Activated CD4-positive, alpha-beta T cell treated with anti-CD3 and anti-CD28 coated beads for 24 hours (primary cell): ENCODE measurements around the gene LRRFIP2.
"Not testable (repeated sequence)": the region's sequence is repeated elsewhere in the genome, so short reads cannot be mapped to it uniquely, and the experiment has no call there.

ENCODE experiments used
- DNase-seq, 2 donors: peaks; one replicate each; pipeline ENCODE4 v3.0.0-alpha.2; 2020; ENCODE audit warnings: low read depth in 2 of 2

The LRRFIP2 gene

DNA sequence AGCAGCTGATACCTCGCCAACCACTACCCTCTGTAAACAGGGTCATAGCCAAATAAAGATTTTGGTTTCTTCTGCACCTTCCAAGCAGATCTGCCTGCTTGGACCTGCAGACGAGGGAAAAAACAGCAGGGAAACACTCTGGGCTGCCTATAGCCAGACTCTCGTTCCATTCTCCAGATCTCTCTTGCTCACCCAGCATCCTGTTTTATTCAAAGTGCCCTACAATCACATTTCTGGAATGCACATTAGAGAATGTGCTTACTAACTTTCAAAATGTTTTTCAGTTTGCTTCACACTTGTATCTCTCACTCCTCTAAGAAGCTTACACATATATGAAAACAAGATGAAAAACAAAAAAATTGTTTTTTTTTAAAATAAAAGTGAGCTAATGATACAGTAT is 109.6 kb downstream of the LRRFIP2 start:
- DNase-seq = no peak

GRCh38 chr3:37058117-37058516 is 116.3 kb downstream of the LRRFIP2 start:
- DNase-seq = no peak

DNA sequence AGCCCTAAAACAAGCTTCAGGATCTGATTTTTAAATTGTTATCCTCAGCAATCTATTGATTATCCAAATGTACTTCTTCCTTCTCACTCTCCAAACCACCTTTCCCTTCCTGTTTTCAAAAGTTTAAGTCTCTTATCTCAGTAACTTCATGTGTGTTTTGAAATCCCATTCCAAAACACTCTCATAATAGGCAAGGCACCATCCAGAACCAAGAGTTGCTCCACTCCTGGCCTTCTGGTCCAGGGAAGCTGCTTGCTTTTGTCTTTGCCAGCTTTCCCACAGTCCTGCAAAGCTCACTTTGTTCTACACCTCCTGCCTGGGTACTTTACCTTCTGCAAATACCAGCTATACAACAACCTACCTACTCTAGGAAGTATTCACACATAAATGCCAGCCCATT is 117.6 kb downstream of the LRRFIP2 start:
- no peak for DNase-seq

DNA sequence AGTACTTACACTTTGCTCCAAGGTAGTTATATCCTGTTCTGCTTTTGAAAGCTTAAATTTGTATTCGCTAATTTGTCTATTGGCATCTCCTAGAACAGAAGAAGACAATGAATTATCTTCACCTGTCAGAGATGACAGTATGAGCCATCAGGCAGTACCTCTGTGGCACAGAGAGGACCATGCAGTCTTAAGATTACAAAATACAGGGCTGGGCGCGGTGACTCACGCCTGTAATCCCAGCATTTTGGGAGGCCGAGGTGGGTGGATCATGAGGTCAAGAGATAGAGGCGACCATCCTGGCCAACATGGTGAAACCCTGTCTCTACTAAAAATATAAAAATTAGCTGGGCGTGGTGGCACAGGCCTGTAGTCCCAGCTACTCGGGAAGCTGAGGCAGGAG is 119.3 kb downstream of the LRRFIP2 start:
- not testable (repeated sequence) for DNase-seq

GRCh38 chr3:37054370-37054769 is 120.0 kb downstream of the LRRFIP2 start:
- no peak for DNase-seq

DNA sequence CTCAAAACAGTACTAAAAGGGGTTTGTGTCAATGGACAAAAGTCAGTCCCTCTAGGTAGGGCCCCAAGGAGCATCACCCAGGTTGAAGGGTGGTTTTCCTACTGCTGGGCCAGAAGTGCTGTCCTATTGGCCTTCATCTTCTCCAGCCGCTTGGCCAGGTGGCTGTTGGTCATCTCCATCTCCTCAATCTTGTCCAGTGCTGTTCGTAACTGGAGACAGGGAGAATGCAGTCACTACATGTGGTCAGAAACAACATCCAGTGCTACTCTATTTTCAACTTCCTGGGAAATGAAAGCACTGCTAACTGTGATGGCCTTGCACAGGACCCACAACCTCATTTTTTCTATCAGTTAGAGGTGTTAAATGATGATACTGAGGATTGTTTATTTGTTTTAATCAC is 120.6 kb downstream of the LRRFIP2 start:
- DNase-seq = no peak

GRCh38 chr3:37053337-37053736 is 121.0 kb downstream of the LRRFIP2 start:
- DNase-seq = no peak

DNA sequence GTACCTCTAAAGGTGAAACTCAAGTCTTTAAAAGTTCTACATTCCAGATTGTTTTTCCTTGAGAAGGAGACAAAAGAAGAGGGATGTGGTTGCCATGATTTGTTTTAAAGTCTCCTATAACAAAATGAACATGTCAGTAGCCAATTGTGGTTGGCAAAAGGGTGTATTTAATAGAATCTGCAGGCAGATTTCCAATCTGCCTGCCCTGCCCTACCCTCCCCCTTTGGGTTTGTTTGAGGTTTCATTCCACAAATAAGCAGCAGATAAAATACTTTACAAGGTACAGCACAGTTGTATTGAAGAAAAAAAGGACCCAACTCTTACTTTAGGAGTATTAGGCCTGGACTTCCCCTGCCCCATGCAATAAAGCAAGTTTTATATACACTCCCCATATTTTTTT is 121.5 kb downstream of the LRRFIP2 start:
- no peak for DNase-seq

DNA sequence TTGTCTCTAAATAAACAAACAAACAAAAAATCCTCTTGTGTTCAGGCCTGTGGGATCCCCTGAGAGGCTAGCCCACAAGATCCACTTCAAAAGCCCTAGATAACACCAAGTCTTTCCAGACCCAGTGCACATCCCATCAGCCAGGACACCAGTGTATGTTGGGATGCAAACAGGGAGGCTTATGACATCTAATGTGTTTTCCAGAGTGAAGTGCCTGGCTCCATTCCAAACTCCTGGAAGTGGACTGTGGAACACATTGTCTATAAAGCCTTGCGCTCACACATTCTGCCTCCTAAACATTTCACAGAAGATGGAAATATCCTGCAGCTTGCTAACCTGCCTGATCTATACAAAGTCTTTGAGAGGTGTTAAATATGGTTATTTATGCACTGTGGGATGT is 124.1 kb downstream of the LRRFIP2 start:
- DNase-seq = no peak

DNA sequence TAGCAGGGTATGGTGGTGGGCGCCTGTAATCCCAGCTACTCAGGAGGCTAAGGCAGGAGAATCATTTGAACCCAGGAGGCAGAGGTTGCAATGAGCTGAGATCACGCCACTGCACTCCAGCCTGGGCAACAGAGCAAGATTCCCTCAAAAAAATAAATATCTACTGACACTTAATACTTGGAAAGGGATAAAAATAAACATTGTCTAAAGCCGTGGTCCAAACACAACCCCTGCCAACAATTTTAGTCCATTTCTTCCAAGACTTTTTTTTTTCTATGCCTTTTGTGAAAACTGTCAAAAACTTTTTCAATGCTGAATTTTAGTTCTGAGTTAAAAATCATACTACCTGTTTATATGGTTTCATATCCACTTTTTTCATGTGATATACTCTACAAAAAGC is 131.7 kb downstream of the LRRFIP2 start:
- DNase-seq = not testable (repeated sequence)

GRCh38 chr3:37041546-37042195 is 132.7 kb downstream of the LRRFIP2 start:
- DNase-seq = no peak

GRCh38 chr3:37040231-37040630 is 134.2 kb downstream of the LRRFIP2 start:
- DNase-seq = no peak

- DNase-seq = no peak
These were observed 135.1 kb downstream of the LRRFIP2 start for GRCh38 chr3:37039161-37039846.

DNA sequence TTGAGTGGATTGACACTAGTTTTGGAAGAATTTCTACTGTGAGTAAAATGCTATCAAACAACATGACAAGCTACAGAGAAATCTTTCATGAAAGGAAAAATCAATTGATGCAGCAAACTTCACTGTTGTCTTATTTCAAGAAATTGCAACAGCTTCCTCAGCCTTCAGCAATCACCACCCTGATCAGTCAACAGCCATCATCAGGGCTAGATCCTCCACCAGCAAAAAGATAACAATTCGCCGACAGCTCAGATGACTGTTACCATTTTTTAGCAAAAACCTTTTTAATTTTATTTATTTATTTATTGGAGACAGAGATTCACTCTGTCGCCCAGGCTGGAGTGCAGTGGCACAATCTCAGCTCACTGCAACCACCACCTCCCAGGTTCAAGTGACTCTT is 137.0 kb downstream of the LRRFIP2 start:
- no peak for DNase-seq

GRCh38 chr3:37032961-37033360 is 141.4 kb downstream of the LRRFIP2 start:
- DNase-seq = no peak

GRCh38 chr3:37031096-37031682 is 143.2 kb downstream of the LRRFIP2 start:
- DNase-seq = no peak

DNA sequence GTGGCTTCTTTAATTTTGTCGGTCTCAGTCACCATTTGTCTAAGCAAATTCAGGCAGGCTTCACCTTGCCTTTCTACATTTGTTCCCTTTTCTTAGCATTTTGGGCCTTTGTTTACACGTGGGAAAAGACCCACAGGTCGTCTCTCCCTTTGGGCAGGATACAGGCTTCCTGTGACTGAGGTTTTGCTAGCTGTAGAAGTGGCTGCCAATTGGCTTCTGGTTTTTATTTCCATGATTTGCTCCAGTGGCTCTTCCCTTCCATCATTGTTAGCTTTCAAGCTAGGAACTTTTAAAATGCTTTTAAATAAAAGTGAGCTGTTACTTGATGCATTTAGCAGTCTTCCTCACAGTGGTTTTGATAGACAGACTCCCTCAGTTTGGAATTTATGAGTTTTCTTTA is 143.8 kb downstream of the LRRFIP2 start:
- no peak for DNase-seq

DNA sequence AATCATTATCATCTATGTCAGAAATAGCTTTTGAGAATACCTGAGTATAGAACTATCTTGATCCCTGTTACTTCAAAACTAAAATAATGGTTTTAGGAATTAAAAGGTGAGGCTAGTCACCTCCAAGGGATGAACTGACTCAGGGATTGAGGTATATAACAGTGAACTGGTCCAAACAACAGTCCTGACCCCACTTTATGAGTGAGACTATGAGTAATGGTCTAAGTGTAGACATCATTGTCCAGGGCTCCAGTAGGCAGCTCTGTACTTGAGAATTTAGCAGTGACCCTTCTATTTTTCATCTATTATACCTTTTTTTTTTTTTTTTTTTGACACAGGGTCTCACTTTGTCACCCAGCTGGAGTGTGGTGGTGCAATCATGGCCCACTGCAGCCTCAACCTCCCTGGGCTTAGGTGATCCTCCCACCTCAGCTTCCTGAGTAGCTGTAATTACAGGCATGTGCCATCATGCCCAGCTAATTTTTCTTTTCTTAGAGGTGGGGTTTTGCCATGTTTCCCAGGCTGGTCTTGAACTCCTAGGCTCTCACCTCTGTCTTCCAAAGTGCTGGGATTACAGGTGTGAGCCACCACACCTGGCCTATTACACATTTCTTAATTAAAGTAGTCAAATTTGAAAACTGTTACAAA is 144.7 kb downstream of the LRRFIP2 start:
- no peak for DNase-seq

DNA sequence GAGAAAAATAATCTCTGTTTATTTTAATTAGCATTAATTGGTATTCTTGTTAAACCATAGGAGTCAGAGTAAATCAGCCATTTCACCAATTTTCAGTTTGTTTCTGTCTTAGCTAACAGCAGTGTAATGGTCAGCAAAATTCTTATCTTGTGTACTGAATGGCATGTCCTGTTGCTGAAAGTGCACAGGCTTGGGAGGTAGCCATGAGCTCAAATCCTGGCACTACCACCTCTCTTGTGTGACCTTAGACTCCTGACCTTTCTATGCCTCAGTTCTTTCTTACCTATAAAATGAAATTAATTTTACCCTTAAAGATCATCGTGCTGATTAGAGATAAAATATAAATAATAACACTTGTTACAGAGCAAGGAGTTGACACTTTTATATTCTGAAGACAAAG is 145.3 kb downstream of the LRRFIP2 start:
- no peak for DNase-seq

DNA sequence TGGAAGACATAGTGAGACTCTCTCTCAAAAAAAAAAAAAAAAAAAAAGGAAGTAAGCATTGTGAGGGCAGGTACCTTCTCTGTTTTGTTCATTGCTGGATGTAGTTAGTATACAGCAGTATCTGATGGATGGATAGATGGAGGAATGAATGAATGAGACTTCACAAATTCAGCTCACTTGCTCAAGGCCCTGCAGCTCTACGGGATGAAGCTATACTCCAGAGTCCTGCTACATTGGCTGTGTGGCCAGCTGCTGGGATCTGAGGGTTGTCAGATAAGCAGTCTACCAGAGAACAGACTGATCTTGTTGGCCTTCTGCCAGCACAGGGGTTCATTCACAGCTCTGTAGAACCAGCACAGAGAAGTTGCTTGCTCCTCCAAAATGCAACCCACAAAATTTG is 146.1 kb downstream of the LRRFIP2 start:
- no peak for DNase-seq

DNA sequence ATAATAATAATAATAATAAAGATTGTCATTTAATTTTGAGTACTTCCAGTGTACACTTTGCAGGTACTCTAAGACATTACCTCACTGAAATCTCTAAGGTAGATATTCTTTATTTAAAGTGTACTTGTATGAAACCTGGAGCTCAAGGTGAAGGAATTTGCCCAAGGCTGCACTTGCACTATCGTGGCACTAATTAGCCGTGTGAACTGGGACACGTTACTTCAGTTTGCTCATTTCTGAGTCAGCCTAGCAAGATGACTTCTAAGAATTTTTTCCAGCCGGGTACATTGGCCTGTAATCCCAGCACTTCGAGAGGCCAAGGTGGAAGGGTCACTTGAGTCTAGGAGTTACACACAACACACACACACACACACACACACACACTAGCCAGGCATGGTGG is 147.5 kb downstream of the LRRFIP2 start:
- DNase-seq = no peak

DNA sequence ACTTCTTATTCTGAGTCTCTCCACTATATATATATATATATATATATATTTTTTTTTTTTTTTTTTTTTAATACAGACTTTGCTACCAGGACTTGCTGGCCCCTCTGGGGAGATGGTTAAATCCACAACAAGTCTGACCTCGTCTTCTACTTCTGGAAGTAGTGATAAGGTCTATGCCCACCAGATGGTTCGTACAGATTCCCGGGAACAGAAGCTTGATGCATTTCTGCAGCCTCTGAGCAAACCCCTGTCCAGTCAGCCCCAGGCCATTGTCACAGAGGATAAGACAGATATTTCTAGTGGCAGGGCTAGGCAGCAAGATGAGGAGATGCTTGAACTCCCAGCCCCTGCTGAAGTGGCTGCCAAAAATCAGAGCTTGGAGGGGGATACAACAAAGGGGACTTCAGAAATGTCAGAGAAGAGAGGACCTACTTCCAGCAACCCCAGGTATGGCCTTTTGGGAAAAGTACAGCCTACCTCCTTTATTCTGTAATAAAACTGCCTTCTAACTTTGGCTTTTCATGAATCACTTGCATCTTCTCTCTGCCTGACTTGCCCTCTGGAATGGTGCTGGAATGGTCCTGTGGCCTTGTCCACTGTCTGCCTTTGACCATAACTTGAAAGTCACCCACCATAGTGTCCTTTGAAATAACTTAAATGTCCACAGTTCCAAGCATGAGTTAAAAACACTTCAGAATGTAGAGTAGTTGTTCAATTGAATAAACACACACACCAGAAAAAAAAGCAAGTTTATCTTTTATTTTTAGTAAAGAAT is 148.6 kb downstream of the LRRFIP2 start:
- DNase-seq = no peak
